HG02973 (cell line): ENCODE results near the gene GCK.

Source experiments
- ATAC-seq: cut with Tn5 transposase; IDR thresholded peaks from one replicate; pipeline ENCODE4 v1.9.1; 2021; ENCODE audit warnings: moderate library complexity; ENCODE audit not compliant: unreplicated experiment

GCK gene

DNA sequence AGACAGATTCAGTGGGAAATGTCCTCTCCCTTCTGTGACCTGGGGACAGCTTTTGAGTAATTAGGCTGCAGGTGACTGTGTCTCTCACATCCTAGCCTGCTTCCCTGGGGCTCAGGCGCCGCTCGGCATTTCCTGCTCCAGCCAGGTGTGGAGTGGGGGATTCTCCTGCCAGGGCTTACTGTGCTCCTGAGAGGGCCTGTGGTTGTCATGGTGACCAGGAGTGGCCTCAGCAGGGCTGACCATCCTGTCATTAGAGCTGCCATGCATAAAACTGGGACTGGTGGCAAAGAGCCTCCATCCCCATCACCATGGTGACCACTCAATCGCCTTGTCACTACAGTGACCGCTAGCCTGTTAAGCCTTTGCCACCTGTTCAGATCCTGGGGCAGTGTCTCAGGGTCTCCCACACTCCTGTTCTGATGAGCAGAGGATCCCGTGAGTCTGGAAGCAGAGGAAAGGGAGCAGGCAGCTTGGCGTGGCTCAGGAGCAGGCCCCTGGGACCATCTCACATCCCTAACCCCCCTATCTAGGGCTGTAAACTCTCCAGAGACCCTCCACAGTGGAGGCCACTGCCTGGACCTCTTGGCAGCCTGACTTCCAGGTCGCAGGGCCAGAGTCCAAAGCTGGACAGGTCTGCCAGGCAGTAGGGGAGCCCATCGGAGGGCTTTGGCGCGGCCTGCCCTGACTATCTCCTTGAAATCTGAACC, at the start of gene GCK:
GCK (minus strand) TSS at position 154 of the 707 bp plus-strand sequence. CDS start 486 bp downstream, outside the sequence.
- ATAC-seq = no peak

GRCh38 chr7:44238116-44238695, 49.0 kb upstream of the GCK start:
- no peak for ATAC-seq

DNA sequence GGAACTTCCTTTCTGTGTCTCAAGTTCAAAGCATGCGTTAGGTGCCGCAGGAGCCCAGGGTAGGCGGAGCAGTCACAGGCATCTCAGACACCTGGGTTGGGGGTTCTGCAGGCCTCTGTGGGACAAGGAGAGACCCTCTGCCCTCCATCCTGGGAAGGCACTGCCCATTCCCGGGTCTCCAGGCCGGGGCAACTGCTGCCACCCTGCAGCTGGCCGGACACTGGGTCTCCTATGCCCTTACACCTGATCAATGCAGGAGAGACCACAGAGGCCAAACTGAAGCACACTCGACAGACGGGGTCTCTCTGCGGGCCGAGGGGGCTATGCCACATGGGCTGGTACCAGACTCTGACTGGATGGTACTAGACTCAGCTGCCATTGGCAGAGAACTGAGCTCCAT, 48.5 kb upstream of the GCK start:
- ATAC-seq = no peak

GRCh38 chr7:44236333-44236728, 47.1 kb upstream of the GCK start:
- no peak for ATAC-seq

DNA sequence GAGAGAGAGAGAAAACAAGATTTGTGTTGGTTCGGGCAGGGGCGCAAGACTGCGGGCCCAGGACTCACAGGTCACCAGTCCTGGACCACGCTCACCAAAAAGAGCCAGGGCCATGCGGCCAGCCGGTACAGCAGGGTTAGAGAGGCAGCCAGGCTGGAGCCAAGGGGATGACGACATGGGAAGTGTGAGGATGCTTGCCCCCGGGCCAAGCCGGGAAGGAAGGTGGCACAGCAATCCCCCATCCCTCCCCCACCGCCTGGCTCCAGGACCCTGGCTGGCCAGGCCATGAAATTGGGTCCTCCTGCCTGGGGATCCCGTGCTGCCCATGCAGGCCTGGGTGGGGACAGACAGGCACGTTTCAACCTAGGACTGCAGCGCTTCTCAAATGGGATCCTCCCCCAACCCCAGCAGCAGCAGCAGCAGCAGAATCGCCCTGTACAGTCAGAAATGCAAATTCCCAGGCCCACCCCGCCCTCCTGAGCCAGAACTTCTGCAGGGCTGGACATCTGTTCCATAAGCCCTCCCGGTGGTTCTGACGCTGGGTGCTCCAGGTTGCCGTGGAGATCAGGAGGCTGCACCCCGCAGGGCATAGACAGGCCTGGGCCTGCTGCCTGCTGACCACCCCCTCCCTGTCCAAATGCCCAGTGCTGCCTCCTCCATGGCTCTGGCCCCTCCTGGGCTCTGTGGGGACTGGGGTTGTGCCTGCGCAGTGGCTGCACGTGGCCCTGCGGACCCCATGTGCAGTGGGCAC, 46.5 kb upstream of the GCK start:
- ATAC-seq = no peak

DNA sequence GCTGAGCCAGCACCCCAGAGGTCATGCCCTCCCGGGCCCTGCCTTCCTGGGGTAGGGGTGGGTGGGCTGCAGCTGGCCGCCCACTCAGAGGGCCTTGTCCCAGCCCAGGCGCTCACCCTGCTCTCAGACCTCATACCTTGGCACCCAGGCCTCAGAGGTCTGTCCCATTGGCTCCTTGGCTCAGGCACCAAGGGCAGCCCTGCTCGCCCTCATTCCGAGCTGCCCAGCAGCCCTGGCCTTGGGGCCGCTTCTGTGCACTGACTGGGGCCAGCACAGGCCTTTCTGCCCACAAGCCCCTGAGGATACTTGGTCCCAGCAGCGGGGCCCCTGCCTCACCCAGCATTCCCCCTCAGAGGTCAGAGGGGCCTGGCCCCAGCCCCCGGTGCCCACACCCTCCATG, 45.8 kb upstream of the GCK start:
- no peak for ATAC-seq

GRCh38 chr7:44232901-44233715, 43.9 kb upstream of the GCK start:
- no peak for ATAC-seq

DNA sequence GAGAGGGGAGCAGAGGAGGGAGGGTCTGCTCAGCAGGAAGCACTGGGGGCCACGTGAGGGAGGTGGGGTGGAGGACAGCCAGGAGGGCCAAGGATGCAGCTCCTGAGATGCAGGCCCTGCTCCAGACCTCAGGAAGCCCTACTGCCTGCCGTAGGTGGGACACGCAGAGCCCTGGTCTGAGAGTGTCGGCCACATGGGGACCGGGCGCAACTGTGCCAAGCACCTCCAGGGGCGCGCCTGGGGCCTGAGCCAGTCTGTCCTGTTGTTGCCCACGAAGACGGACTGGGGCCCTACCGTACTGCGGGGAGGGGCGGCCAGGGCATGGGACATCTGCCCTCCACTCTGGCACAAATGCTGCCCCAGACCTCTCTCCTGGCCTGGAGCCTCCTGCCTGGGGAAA, 43.2 kb upstream of the GCK start:
- no peak for ATAC-seq

GRCh38 chr7:44231088-44231487, 41.8 kb upstream of the GCK start:
- no peak for ATAC-seq

GRCh38 chr7:44230286-44230685, 41.0 kb upstream of the GCK start:
- ATAC-seq = no peak

- no peak for ATAC-seq
Measured at GRCh38 chr7:44229546-44230105, 40.4 kb upstream of the GCK start.

DNA sequence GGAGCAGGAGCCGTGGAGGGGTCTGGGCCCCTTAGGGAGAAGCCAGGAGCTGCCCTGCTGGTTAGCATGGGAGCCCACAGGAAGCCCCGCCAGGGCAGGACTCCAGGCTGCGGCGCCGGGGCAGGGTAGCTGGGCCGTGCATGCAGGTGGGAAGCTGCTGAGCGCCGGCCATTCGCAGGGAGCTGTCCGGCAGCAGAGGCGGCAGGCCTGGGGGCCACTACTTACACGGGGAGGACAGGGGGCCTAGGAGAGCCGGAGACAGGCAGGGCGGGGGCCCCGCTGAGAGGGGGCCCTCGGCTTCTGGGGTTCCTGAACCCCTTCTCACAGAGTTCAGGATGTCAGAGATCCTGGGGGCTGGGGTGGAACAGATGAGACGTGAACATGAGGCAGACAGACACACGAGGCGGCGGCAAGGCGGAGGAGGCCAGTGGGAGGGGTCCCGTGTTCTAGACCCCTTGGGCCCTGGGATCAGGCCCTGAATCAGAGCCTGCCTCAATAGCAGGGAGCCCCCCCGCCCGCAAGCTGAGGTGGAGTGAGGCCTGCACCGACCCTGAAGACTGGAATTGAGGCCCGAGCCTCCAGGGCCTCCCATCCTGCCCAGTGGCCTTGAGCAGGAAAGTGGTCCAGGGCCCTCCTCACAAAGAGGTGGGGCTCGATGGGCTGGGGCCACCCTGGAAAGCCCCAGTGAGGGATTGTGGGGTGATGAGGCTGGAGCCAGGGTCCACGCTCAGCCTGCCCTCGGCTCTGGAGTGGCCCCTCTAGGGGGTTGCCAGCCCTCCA, 39.5 kb upstream of the GCK start:
- ATAC-seq = no peak

DNA sequence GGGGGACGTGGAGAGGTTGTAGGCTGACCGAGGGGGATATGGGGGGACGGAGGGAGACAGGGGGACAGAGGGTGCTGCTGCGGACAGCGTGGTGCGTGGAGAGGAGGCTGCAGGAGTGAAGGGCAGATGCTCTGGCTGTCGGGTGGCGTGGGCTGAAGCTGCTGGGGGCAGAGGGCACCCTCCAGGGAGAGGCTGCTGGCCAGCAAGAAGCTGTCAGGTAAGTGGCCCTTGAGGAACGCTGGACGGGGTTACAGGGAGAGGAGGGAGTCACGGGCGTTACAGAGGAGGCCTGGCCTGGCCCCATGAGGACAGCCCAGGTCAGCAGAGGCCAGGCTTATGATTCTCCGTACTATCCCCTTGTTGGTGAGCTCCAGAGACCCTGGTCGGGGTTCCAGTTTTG, 38.7 kb upstream of the GCK start:
- no peak for ATAC-seq

DNA sequence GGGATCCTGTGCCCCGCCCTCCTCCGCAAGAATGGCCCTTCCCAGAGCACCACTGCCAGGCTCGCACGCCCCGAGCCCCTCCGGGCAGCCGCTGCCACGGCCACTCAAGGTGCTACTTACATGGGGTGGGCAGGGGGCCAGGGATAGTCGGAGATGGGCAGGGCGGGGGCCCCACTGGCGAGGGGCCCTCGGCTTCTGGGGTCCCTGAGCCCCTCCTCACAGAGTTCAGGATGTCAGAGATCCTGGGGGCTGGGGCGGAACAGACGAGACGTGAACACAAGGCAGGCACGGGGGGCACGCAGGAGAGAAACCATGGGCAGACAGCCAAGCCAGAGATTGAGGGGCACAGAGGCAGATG, 37.1 kb upstream of the GCK start:
- no peak for ATAC-seq

DNA sequence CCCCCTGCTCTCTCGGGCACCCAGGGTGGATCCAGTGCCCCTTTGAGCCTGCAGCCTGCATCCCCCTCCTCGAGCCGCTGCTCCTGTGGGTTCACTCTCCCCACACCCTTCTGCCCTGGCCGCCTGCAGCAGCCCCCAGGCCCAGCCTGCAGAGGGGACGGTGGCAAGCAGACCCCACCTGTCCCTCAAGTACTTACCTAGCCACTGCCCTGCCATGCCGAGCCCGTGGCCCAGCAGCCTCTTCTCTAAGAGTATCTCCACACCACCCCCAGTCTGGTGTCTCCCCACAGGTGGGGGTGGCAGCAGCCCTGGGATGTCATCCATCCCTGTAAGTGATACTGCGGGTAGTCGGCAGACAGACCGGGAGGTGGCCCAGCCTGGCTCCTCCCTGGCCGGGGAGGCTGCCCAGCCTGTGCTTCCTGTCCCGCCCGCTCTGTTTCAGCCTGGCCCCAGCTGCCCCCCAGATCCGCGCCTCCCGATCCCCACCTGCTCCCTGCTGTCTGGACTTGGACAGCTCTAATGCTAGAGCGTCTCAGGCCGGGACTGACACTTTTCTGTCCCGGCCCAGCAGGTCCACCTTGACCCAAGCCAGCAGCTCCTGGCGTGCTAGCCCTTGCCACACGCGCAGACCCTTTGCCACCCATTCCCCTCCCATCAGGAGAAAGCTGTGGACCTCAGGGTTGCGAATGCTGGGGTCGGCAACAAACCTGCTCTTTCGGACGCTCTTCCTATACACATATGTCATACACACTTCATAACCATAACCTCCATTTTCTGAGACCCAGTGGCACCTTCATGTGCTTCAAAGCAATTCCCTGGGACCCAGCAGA, 36.5 kb upstream of the GCK start:
- no peak for ATAC-seq

- no peak for ATAC-seq
Measured at GRCh38 chr7:44224974-44225565, 35.8 kb upstream of the GCK start.

DNA sequence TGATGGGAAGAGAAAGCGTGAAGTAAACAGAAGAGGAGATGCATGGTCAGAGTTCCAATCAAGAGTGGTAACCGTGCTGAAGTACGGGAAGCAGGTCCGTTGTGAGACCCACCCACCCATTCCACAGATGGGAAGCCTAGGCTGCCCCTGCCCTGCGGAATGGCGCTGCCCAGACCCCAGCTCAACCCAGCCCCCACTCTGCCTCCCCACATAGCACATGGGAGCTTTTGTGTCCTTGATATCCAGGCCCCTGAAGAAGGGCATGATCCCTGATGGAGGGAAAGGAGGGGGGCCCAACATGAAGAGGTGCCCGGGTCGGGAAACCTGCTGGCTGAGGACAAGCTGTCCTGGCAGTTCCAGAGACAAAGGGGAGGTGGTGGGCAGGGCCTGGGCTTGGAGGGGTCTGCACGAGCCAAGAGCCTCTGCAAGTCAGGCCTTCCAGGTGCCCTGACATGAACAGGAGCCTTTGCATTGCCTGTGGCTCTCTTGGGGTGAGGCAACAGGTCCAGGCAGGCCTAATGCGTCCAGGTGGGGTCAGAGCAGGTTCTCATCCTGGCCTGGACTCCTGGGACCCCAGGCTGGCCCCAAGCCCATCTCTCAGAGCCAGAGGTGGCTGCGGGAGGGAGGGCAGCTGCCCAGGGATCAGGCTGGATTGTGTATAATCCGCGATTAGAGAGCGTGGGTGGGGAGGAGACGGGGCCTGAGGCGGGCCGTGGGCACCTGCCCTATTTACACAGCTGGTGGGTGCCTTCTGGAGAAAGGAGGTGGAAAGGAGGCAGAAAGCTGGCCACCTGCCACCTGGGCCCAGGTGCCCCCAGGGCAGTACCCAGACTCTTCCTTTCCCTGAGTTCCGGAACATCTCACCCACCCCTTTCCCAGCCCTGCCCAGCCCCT, 35.1 kb upstream of the GCK start:
- ATAC-seq = no peak
